Endothelial cell of umbilical vein (primary cell): ENCODE results near the gene GSTCD. TPM values are rescaled to one million over a fixed set of nuclear protein-coding genes. Genes with fewer than 3 reads are reported as not detected.

Experiments used
- BruUV-seq: library from RNA; stranded (reverse); fragments of 400-500 nt; replicated peaks from 2 replicates; lab custom pipeline; 2021; lab: Mats Ljungman, UMichigan
- CTCF ChIA-PET: fragments of 300-600, 350-600 bp; sonication (Branson Sonifier 250); formaldehyde crosslinking; loops from one replicate; lab custom pipeline; 2021; ENCODE audit warnings: antibody characterized with exemption, inconsistent platforms; lab: Charles Lee
- POLR2A ChIA-PET: fragments of 300-600, 350-600 bp; sonication (Branson Sonifier 250); formaldehyde crosslinking; loops from one replicate; lab custom pipeline; 2021; ENCODE audit warnings: antibody characterized with exemption, inconsistent platforms; lab: Charles Lee
- DNase-seq: peaks from one replicate; pipeline ENCODE4 v3.0.0-alpha.2; 2011; ENCODE audit warnings: low read depth, low spot score
- FAIRE-seq: peaks from 2 replicates; lab custom pipeline; 2011; peaks lifted over from hg19 to GRCh38; lab: Jason Lieb, UNC
- H2AFZ ChIP-seq: 2 replicates; pipeline ENCODE4 v1.6.0; 2012; ENCODE audit warnings: low read depth, low read length, control low read depth, inconsistent platforms
- H3K27ac ChIP-seq: 2 replicates; pipeline ENCODE4 v1.5.1; 2011; ENCODE audit warnings: low read depth, mild to moderate bottlenecking, control low read depth, low read length, moderate library complexity; ENCODE audit not compliant: insufficient read depth
- H3K27me3 ChIP-seq, 2 experiments: 2 replicates each; pipeline versions ENCODE4 v1.6.0 to v1.6.1; 2011; ENCODE audit warnings: low read length in 2 of 2, mixed read lengths in 1 of 2; ENCODE audit not compliant: control insufficient read depth in 2 of 2, insufficient read depth in 2 of 2
- H3K36me3 ChIP-seq, 2 experiments: 2 replicates in 1 of 2; 3 replicates in 1 of 2; pipeline ENCODE4 v1.5.1; 2011; ENCODE audit warnings: low read length in 2 of 2, mild to moderate bottlenecking in 1 of 2, moderate library complexity in 1 of 2; ENCODE audit not compliant: control insufficient read depth in 2 of 2, insufficient read depth in 2 of 2; ENCODE audit errors: extremely low read depth in 1 of 2
- H3K4me1 ChIP-seq: 3 replicates; pipeline ENCODE4 v1.5.1; 2011; ENCODE audit warnings: mild to moderate bottlenecking, low read length; ENCODE audit not compliant: control insufficient read depth, insufficient read depth; ENCODE audit errors: extremely low read depth
- H3K4me2 ChIP-seq: 2 replicates; pipeline ENCODE4 v1.6.1; 2011; ENCODE audit warnings: low read length, control low read depth, mixed read lengths; ENCODE audit not compliant: insufficient read depth
- H3K4me3 ChIP-seq, 3 experiments: fragments of 200-600 bp in 1 of 3; sonication (generic), shearing (Covaris generic) in 1 of 3; replicated peaks in 1 of 3; 2 replicates each; pipeline ENCODE4 v1.5.1; 2011 to 2016; ENCODE audit warnings: control low read depth in 3 of 3, low read length in 3 of 3, mild to moderate bottlenecking in 2 of 3, inconsistent platforms in 1 of 3, low read depth in 1 of 3, moderate library complexity in 1 of 3; ENCODE audit not compliant: insufficient read depth in 1 of 3
- H3K79me2 ChIP-seq: 2 replicates; pipeline ENCODE4 v1.6.0; 2012; ENCODE audit warnings: low read length, inconsistent platforms; ENCODE audit not compliant: control insufficient read depth, insufficient read depth
- H3K9ac ChIP-seq: replicated peaks from 2 replicates; pipeline ENCODE3; 2011; ENCODE audit warnings: low read length, control low read depth; ENCODE audit not compliant: insufficient read depth; ENCODE audit errors: extremely low read depth
- H3K9me1 ChIP-seq: replicated peaks from 3 replicates; pipeline ENCODE4 v1.6.0; 2011; ENCODE audit warnings: mild to moderate bottlenecking, low read length; ENCODE audit not compliant: control insufficient read depth, insufficient read depth; ENCODE audit errors: extremely low read depth
- H3K9me3 ChIP-seq: replicated peaks from 2 replicates; pipeline ENCODE4 v1.5.1; 2012; ENCODE audit warnings: low read length, inconsistent platforms; ENCODE audit not compliant: control insufficient read depth, insufficient read depth
- H4K20me1 ChIP-seq: replicated peaks from 2 replicates; pipeline ENCODE3; 2011; ENCODE audit warnings: mild to moderate bottlenecking, low read length; ENCODE audit not compliant: control insufficient read depth, insufficient read depth; ENCODE audit errors: extremely low read depth
- EZH2 ChIP-seq: IDR thresholded peaks from 2 replicates; pipeline ENCODE4 v1.6.1; 2012; ENCODE audit warnings: borderline replicate concordance, low read depth, mild to moderate bottlenecking, moderate library complexity, low read length, inconsistent platforms; ENCODE audit not compliant: severe bottlenecking
- FOS ChIP-seq: IDR thresholded peaks from 2 replicates; pipeline ENCODE4 v1.6.1; 2011; ENCODE audit warnings: mild to moderate bottlenecking, low read length, moderate library complexity, borderline replicate concordance; ENCODE audit not compliant: insufficient read depth
- GATA2 ChIP-seq: IDR thresholded peaks from 2 replicates; pipeline ENCODE4 v1.7.0; 2011; ENCODE audit warnings: low read depth, mild to moderate bottlenecking, moderate library complexity, mixed read lengths, low read length; ENCODE audit not compliant: insufficient read length, insufficient read depth
- JUN ChIP-seq: IDR thresholded peaks from 2 replicates; pipeline ENCODE4 v1.6.1; 2011; ENCODE audit warnings: borderline replicate concordance, low read depth; ENCODE audit not compliant: insufficient read length, insufficient read depth
- MAX ChIP-seq: IDR thresholded peaks from 2 replicates; pipeline ENCODE4 v1.6.1; 2011; ENCODE audit not compliant: insufficient read depth, insufficient read length
- MYC ChIP-seq: IDR thresholded peaks from one replicate; pipeline ENCODE4 v1.6.1; 2011; ENCODE audit warnings: mild to moderate bottlenecking, low read depth, low read length
- POLR2A ChIP-seq: IDR thresholded peaks from 2 replicates; pipeline ENCODE4 v1.6.1; 2012; ENCODE audit warnings: low read depth, mild to moderate bottlenecking, control low read depth, low read length
- POLR2AphosphoS5 ChIP-seq: IDR thresholded peaks from 2 replicates; pipeline ENCODE4 v1.6.1; 2012; ENCODE audit warnings: low read depth, mild to moderate bottlenecking, control low read depth, low read length, moderate library complexity; ENCODE audit not compliant: insufficient read depth
- dilution Hi-C: fragments of 300-500 bp; cut with MboI; formaldehyde crosslinking; loops from one replicate; pipeline ENCODE4 v1.15.0; 2019; ENCODE audit warnings: low sequenced_read_pairs; ENCODE audit not compliant: extremely low pct_ligation_motif_present
- intact Hi-C: fragments of 100-400 bp; cut with micrococcal nuclease; formaldehyde crosslinking; loops from one replicate; pipeline ENCODE4 v1.10.0; 2022
- polyA plus RNA-seq, 4 experiments: library from polyadenylated mRNA; depleted of rRNA in 3 of 4; stranded (reverse) in 3 of 4; unstranded in 1 of 4; fragments of >200 nt; gene quantifications; 2 replicates each; pipeline versions ENCODE4 v1.2.1 to v1.2.3, GENCODE V29; 2011 to 2012; ENCODE audit warnings: missing spikeins in 1 of 4
- total RNA-seq: library from RNA; stranded (reverse); gene quantifications from 2 replicates; pipeline ENCODE4 v1.2.3, GENCODE V29; 2021
- TF ChIP-seq, protein P1 (sequence below), 2 donors: IDR thresholded peaks; 1 replicate in 1 of 2; 2 replicates in 1 of 2; pipeline ENCODE4 v1.5.1; 2011; ENCODE audit warnings: low read length in 2 of 2, mild to moderate bottlenecking in 2 of 2, moderate library complexity in 2 of 2, control low read depth in 1 of 2, inconsistent platforms in 1 of 2, low read depth in 1 of 2; ENCODE audit not compliant: insufficient read depth in 1 of 2; ENCODE audit errors: extremely low read depth in 1 of 2

Gene GSTCD
- total and polyA plus RNA-seq, 2 donors (not counting 3 experiments of a cell fraction or from before 2014, with no cell fraction given), result 3.3 to 11.3 TPM

GRCh38 chr4:105698607-105699006, 10.0 kb upstream of the GSTCD start:
- no peak overlapping the region for H3K9ac ChIP-seq
- DNase-seq (no peak), FAIRE-seq (peak; percentile 52)
- CTCF ChIA-PET, result interaction anchor here (1.1 kb wide), 1 partner anchor 14 kb away, joined by 3 read pairs; no protein-coding TSS in a partner anchor
- H3K36me3 ChIP-seq, result peaks cover 0 to 6% of the 10 kb centered on the region in 2 experiments
- no peak overlapping the region for H3K4me2 ChIP-seq
- BruUV-seq, result no TSS peak
- H3K4me1 ChIP-seq, result no peaks in the 10 kb centered on the region
- H4K20me1 ChIP-seq, result no peaks in the 10 kb centered on the region
- TF ChIP-seq, protein P1, sequence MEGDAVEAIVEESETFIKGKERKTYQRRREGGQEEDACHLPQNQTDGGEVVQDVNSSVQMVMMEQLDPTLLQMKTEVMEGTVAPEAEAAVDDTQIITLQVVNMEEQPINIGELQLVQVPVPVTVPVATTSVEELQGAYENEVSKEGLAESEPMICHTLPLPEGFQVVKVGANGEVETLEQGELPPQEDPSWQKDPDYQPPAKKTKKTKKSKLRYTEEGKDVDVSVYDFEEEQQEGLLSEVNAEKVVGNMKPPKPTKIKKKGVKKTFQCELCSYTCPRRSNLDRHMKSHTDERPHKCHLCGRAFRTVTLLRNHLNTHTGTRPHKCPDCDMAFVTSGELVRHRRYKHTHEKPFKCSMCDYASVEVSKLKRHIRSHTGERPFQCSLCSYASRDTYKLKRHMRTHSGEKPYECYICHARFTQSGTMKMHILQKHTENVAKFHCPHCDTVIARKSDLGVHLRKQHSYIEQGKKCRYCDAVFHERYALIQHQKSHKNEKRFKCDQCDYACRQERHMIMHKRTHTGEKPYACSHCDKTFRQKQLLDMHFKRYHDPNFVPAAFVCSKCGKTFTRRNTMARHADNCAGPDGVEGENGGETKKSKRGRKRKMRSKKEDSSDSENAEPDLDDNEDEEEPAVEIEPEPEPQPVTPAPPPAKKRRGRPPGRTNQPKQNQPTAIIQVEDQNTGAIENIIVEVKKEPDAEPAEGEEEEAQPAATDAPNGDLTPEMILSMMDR (IDR thresholded peaks at IDR 0.05; ENCODE audit: extremely low read depth in 1 of 2, insufficient read depth in 1 of 2, low read depth in 1 of 2, low read length in 2 of 2), result no peak
- TF ChIP-seq MAX (no peak), EZH2 (no peak), POLR2AphosphoS5 (no peak), GATA2 (no peak), MYC (no peak), POLR2A (no peak), FOS (no peak), JUN (no peak)
- no peak overlapping the region for H3K4me3 ChIP-seq
- no peaks in the 10 kb centered on the region for H3K27me3 ChIP-seq
- intact Hi-C loops (no loop called here), dilution Hi-C loops (no loop called here)
- H3K27ac ChIP-seq, result no peak overlapping the region
- POLR2A ChIA-PET, result no interaction called here
- H2AFZ ChIP-seq, result no peak overlapping the region
- no peaks in the 10 kb centered on the region for H3K9me1 ChIP-seq
- H3K9me3 ChIP-seq, result no peaks in the 10 kb centered on the region
- peaks cover 13% of the 10 kb centered on the region for H3K79me2 ChIP-seq
